ENCODE results near the gene WDR43. TPM values are rescaled to one million over a fixed set of nuclear protein-coding genes. Genes with fewer than 3 reads are reported as not detected.
A peak's percentile ranks its signal among the peaks of the same experiment; 100 is the strongest.
"Not testable (repeated sequence)": the region's sequence is repeated elsewhere in the genome, so short reads cannot be mapped to it uniquely, and the experiment has no call there.

The WDR43 gene
- total RNA-seq, 1 donor from 2014 or later, result 18.0 TPM

DNA sequence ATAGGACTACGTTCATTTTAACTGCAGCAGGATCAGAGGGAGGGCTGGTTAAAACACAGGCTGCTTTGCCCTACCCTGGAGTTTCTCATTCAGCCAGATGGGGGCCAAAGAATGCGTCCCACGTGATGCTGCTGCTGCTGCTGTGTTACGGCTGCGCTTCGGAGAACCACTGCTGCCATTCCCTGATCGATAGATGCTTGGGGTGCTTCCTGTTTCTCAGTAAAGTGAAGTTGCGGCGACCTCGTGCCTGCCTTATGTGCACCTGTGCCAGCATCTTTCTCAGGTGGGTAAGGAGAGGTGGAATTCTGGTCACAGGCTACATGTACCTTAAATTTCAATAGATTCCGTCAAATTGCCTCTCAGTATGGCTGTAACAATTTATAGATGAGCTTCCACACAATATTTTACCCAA, 62.0 kb downstream of the WDR43 start:
- DNase-seq, result no peak
- ATAC-seq, result peak; percentile 14
- intact Hi-C loops (cut with micrococcal nuclease), result loop anchor here (5.0 kb wide), 1 partner anchor 186 kb away; no protein-coding TSS in a partner anchor

DNA sequence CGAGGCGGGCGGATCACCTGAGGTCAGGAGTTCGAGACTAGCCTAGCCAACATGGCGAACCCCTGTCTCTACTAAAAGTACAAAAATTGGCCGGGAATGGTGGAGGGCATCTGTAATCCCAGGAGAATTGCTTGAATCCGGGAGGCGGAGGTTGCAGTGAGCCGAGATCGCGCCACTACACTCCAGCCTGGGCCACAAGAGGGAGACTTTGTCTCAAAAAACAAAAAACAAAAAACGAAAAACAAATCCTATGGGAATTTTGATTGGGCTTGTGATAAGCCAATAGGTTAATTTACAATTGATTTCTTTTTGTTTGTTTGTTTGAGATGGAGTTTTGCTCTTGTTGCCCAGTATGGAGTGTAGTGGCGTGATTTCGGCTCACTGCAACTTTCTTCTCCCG, 62.4 kb downstream of the WDR43 start:
- DNase-seq (no peak), ATAC-seq (no peak)
- intact Hi-C loops (cut with micrococcal nuclease), result loop anchor here (5.0 kb wide), 1 partner anchor 185 kb away; no protein-coding TSS in a partner anchor

DNA sequence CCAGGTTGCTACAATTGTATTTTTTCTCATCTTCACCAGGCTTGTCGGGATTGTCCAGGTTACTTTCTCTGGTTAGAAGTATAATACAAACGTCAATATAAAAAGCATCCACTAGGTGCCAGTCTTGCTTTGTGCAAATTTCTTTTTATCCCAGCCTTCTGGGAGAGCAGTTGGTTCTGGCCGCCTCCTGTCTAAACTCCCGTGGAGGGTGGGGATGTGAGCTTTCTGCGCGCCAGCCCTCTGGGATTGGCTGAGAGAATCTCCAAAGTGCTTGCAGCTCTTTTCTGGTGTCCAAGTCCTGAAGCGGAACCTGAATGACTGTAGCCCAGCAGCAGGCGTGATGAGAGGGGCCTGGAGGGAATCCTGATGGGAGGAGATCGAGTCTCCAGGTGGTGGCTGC, 64.2 kb downstream of the WDR43 start:
- DNase-seq, result peak; percentile 72
- intact Hi-C loops (cut with micrococcal nuclease), result loop anchor here (5.0 kb wide), 1 partner anchor 184 kb away; no protein-coding TSS in a partner anchor

DNA sequence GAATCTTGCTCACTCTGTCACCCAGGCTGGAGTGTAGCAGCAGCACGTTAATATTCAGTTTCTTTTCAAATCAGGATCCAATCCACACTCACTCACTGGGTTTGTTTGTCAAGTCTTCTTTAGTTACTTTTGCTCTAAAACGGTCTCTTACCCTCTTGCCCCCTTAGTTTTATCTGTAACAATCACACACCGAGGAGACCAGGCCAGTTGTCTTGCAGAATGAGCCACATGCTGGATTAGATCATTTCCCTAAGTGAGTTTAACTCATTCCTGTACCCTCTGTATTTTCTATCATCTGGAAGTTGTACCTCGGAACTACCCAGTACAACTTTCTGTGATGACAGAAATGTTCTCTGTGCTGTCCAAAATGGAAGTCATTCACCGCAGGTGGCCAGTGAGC, 65.9 kb downstream of the WDR43 start:
- intact Hi-C loops (cut with micrococcal nuclease), result loop anchor here (2.0 kb wide), 1 partner anchor 234 kb away; no protein-coding TSS in a partner anchor
- no peak for ATAC-seq
- no peak for DNase-seq

More for the DNA sequence above, 64.2 kb downstream of the WDR43 start:
- peak; percentile 90 for ATAC-seq

DNA sequence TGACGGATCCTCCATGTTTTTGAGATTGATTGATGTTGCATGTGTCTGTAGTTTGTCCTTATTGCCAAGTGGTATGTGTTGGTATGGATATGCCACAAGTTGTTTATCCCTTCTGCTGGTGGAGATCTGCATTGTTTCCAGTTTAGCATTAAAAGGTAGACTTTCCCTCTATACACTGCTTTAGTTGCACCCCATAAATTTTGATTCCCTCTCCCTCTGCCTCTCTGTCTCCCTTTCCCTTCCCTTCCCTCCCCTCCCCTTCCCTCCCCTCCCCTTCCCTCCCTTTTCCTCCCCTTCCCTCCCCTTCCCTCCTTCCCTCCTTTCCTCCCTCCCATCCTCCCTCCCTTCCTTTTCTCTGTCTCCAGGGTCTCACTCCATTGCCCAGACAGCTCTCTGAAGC, 68.0 kb downstream of the WDR43 start:
- intact Hi-C loops (cut with micrococcal nuclease), result no loop called here
- DNase-seq (no peak), ATAC-seq (no peak)

DNA sequence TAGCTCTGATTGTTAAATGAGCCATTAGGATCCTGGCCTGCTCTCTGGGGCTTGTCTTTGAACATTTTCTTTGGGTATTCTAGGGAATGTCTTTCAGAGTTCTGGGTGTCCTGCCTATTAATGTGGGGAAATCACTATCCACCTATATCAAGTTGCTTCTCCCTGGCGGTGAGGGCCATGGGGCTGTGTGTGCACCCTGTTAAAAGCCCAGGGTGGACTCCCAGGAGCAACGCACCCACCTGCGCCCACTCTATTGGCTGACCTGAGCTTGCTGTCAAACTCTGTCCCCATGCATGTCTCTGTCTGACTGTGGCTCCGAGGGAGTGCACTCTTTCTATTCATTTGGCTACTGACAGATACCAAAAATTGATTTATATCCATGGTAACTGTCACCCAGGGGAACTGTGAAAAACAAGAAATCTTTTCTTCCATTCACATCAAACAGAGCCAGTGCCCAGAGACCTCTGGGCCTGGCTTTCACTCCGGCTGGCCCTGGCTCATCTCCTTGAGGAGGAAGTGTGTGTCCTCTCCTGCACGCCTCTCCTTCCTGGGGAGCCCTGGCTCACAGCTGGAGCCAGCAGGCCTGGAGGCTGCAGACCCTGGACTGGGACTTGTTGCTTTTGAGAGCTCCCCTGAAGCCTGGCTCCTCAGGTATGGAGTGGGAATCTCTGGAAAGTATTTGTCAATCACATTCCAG, 76.1 kb downstream of the WDR43 start:
- intact Hi-C loops (cut with micrococcal nuclease), result no loop called here

DNA sequence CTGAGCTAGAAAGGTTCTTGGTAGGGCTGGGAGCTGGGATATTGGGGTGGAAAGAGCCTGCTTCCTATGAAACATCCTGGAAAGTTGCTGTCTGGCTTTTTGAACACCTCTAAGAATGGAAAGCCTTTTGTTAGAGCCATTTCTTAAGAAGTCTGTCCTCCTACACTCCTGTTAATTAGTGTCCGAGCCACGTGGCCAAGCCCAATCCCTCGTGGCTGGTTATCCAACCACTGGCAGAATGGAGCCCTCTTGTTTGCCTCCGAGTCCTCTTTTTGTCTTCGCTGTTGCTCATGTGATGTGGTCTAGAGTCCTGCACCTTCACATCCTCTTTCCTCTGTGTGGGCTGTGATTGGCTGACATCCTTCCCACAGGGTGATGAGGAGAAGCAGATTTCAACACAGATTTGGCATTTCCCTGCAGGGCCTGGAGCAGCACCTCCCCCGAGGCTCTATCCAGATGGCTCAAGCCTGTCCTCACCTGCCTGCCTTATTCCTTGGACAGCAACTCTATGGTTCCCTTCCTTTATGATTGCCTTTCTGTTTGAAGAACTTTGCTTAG, 78.4 kb downstream of the WDR43 start:
- ATAC-seq, result no peak
- intact Hi-C loops (cut with micrococcal nuclease), result no loop called here
- DNase-seq, result no peak

More for the DNA sequence above, 76.1 kb downstream of the WDR43 start:
- ATAC-seq, result no peak
- no peak for DNase-seq

DNA sequence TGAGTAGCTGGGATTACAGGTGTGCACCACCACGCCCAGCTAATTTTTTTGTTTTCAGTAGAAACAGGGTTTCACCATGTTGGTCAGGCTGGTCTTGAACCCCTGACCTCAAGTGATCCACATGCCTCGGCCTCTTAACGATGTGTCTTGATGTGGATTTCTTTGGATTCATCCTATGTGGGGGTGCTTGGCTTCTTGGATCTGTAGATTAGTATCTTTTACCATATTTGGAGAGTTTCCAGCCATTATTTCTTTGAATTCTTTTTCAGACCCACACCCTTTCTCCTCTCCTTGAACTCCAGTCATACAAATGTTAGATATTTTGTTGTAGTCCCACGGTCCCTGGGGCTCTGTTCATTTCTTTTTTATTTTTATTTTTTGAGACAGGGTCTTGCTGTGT, 79.8 kb downstream of the WDR43 start:
- DNase-seq (no peak), ATAC-seq (no peak)
- intact Hi-C loops (cut with micrococcal nuclease), result no loop called here

DNA sequence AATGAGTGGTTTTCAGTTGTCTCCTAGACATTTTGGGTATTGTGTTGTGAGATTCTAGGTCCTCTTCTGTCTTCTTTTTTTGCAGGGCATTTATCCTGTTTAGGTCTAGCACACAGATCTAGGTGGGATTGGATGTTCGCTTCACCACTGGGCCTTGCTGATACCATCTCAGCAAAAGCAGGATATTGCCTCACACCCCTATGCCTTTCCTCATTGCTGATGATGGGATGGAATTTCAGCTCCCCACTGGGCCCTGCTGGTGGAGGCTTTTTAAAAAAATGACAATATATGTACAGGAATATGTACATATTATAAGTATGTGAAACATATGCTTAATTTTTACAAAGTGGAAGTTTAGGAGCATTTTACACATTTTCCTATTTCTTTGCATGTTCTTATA, 81.2 kb downstream of the WDR43 start:
- ATAC-seq (no peak), DNase-seq (no peak)
- intact Hi-C loops (cut with micrococcal nuclease), result no loop called here

DNA sequence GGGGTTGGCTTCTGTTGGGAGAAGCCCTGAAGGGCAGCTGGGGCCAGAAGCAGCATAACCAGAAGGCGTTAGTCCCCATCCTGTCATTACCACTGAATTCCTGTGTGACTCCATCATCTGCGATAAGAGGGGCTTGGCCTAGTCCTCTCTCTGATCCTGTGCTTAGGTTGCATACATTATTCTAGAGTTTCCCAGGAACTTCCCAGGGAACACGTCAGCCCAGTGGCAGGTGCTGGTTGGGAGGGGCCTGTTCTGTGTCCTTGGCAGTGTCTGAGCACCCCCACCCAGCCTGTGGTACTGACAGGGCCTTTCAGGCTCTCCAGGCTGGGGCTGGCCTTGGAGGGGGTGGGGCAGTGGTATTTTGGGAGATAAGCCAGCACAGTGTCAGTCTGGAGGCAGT, 82.1 kb downstream of the WDR43 start:
- DNase-seq (no peak), ATAC-seq (peak; percentile 72)
- intact Hi-C loops (cut with micrococcal nuclease), result no loop called here

DNA sequence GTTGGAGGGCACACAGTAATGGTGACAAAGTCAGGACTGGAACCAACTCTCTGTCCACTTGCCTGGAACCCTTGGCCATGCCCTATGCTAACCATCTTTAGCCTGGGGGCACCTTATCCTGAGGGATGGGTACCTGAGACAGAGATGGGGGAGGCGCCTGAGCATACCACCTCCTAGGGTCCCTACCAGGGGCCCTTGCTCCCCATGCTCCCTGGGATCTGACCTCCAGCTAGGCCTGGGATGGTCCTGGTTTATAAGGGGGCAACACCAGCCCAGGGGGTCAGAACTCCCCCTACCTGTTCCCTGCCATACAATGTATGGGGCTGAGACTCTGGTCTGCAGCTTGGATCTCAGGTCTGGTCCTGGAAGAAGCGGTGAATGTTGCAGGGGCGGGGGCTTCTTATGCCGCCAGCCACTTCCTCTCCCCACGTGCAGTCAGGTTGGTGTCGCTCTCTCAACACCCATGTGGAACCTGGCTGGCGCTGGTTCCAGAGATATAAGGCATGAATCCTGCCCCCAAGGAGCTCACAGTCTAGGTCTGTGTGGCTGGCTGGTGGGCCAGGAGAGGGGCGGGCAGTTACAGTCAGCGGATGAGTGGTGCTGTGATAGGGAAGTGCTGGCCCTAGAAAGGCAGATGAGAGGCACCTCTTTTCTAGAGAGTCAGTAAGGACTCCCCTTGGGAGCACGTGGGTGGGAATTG, 82.9 kb downstream of the WDR43 start:
- no peak for ATAC-seq
- intact Hi-C loops (cut with micrococcal nuclease), result no loop called here

DNA sequence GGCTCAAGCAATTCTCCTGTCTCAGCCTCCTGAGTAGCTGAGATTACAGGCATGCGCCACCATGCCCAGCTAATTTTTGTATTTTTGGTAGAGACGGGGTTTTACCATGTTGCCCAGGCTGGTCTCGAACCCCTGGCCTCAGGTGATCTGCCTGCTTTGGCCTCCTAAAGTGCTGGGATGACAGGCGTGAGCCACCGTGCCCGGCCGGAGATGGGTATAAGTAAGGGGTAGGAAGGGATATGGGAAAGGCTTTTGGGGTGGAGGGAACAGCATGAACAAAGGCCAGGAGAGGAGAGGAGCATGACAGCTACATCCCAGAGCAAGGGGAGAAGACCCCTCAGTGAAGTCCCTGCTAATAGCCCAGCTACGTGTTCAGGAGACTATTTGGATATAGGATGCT, 83.5 kb downstream of the WDR43 start:
- intact Hi-C loops (cut with micrococcal nuclease); ATAC-seq; DNase-seq: not testable (repeated sequence)

More for the DNA sequence above, 82.9 kb downstream of the WDR43 start:
- no peak for DNase-seq

DNA sequence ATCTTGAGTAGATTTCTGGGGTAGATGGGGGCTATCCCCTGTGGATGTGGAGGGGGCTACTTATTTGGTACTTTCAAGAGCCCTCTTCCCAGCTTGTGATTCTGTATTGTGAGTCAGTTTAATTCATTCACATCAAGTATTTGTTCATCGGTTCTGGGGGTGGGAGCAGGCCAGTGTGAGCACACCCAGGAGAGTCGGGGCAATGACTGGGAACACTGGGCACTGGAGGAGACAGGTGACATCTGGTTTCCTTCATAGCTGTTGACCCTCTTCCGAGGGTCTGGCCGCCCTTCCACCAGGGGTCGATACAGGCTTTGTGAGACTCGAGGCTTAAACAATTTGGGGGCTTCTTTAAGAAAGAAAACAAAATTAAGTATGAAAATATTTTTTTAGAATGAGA, 84.1 kb downstream of the WDR43 start:
- DNase-seq, result no peak
- intact Hi-C loops (cut with micrococcal nuclease), result no loop called here
- no peak for ATAC-seq

DNA sequence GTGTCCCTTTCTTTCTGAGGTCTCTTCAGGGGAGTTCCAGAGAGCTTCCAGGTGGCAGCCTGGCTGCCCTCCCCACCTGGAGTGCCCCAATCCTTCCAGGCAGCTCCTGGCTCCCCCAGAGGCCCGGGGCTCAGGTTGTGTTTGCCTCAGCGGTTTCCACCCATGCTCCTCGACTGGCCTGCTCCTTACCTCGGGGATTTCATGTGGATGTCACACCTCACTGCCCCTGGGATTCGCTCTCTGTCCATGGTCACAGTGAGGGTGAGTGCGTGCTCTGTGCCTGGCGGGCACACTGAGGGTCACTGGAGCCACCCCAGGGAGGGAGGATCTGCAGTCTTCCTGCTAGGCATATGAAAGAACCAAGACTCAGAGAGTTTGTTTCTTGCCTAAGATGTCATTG, 84.6 kb downstream of the WDR43 start:
- intact Hi-C loops (cut with micrococcal nuclease), result no loop called here
- ATAC-seq, result no peak

DNA sequence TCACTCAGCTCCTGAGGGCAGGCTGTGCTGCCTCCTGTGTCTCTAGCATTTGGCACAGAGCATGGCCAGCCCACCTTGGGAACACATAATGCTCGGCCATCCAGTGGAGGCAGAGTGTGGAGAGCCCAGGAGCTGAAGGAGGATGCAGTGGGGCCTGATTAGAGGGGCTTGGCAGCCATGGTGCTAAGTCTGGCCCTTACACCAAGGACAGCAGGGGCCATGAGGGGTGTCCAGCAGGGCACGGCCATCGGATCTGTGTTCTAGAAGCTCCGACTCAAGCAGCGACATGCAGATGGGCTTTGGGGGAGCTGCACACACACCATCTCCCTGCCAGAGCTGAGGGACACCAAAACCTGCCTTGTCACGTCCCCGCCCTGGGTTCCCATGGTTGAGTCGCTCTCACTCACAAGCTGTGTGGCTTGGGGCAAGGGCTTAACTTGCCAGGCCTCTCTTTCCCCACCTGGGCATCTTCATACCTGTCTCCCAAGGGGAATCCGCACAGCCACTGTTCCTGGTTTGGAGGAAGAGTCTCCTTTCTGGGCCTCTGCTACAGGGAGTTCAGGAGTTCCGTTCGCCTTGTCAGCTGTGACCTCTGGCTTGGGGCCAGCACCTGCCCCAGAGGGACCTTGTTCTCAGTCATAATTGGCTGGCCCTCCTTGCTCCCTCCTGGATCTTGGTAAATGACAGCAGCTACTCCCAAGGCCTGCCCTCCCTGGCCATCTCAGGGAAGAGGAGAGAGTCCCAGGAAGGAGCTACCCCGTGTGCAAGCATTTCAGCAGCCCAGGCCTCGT, 85.3 kb downstream of the WDR43 start:
- peak; percentile 11 for ATAC-seq
- intact Hi-C loops (cut with micrococcal nuclease), result no loop called here
- DNase-seq, result peak; percentile 67

More for the DNA sequence above, 84.6 kb downstream of the WDR43 start:
- DNase-seq, result no peak

DNA sequence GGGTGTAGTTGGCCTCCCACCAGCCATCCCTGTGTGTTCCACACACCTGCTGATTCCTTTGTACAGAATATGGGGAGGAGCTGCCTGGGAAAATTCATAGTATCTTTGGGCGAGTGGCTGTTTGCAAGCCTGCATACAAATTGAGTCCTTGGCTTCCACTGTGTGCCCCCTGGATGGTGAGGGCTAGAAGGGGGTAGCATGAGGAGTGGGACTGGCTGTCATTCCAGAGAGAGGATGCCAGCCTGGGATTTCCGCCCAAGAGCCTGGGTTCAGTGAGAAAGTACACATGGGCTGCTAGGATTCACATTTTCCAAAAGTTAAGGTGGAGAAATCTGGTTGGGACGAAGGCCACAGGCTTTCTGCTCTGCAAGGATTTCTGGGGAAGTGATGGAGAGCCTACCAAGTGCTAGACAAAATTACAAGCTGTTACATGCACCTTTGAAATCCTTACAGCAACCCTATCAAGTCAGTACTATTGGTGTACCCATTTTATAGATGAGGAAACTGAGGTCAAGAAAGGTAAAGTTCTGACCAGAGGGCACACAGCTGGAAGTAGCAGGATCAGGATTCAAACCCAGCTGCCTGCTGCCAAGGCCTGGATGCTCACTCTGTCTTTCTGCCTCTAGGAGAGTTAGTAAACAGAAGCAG, 86.0 kb downstream of the WDR43 start:
- intact Hi-C loops (cut with micrococcal nuclease), result no loop called here
- ATAC-seq (no peak), DNase-seq (no peak)

DNA sequence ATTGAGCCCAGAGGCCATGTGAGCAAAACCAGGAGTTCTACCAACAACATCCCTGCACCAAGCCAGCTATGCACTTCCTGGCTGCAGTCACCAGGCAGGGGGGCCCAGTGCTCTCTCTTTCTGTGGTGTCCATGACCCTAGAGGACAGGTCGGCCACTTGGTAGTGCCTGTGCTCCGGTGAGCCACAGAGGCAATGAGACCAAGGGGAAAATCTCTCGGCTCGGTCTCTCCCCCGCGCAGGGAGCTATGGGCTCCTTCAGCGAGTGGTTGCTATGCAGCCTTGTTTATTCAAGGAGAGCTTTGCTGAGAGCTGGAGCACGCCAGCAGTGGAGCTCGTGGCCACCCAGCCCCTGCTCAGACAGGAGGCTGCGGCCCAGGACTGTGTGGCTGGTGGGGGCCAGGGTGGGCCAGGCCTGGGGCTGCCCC, 86.6 kb downstream of the WDR43 start, which contains the start of gene TOGARAM2:
Gene TOGARAM2 (plus strand): TSS at position 283 of the 426 bp plus-strand sequence. CDS start 13,537 bp downstream, outside the sequence.
- intact Hi-C loops (cut with micrococcal nuclease), result no loop called here
- peak; percentile 40 for DNase-seq
- peak; percentile 61 for ATAC-seq

DNA sequence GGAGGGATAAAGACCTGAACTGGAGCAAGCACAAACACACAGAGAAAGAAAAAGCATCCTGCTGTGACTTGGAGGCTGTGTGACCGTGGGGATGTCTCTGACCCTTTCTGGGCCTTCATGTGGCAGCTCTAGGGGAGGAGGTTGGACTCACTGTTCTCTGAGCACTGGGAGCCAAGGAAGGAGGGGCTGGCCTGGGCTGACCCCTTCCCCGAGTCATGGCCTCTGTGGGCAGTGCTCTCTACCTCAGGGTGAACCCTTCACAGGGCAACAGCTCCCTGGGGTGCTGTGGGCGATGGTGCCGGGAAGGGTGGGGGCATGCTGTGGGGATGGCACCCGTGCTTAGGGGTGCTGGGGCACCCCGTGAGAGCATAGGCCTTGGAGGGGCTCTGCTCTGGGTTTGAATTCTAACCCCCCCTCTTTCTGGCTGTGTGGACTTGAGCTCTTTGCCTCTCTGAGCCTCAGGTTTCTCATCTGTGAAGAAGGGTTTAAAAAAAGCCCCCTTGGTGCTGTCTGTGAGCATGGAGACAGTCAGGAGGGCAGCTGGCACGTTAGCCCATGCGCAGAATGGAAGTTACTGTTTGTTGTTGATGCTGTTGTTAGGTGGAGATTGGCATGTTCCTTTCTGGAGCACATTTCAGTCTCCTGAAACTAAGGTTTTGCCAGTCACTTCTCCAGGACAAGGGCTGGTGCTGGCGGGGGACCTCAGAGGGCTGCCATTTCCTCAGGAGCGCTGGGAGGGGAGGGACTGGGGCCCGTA, 87.3 kb downstream of the WDR43 start:
- ATAC-seq (peak; percentile 54), DNase-seq (no peak)
- intact Hi-C loops (cut with micrococcal nuclease), result no loop called here

All from left ventricle myocardium superior (tissue), 1 donor.